HepG2 (cell line): ENCODE measurements around the gene OARD1. TPM values are rescaled to one million over a fixed set of nuclear protein-coding genes. Genes with fewer than 3 reads are reported as not detected.

Experiments
- CCAR2 ChIP-seq: fragments of 200-400 bp; formaldehyde crosslinking; optimal IDR thresholded peaks from 2 replicates; pipeline ENCODE3; 2018; ENCODE audit warnings: low read depth, mild to moderate bottlenecking, low read length, moderate library complexity
- CREM ChIP-seq, 2 experiments: sonication (generic) in 1 of 2; formaldehyde crosslinking in 1 of 2; IDR thresholded peaks; 2 replicates each; pipeline versions ENCODE4 v1.4.0 to v1.6.1; 2016 to 2020; ENCODE audit warnings: antibody characterized with exemption in 1 of 2, mild to moderate bottlenecking in 1 of 2, missing genetic modification reagents in 1 of 2
- FOSL2 ChIP-seq: sonication (generic); formaldehyde crosslinking; IDR thresholded peaks from 2 replicates; pipeline ENCODE4 v1.4.0; 2020; ENCODE audit warnings: missing genetic modification reagents
- HOXA3 ChIP-seq: sonication (generic); formaldehyde crosslinking; IDR thresholded peaks from 2 replicates; pipeline ENCODE4 v1.5.0; 2020; ENCODE audit warnings: missing genetic modification reagents
- IRF1 ChIP-seq: sonication (generic); formaldehyde crosslinking; IDR thresholded peaks from 2 replicates; pipeline ENCODE4 v1.4.0; 2020; ENCODE audit warnings: low read depth, mild to moderate bottlenecking, missing genetic modification reagents
- KAT7 ChIP-seq: IDR thresholded peaks from 2 replicates; pipeline ENCODE4 v1.6.1; 2018; ENCODE audit warnings: borderline replicate concordance, missing compliant biosample characterization
- KDM1A ChIP-seq: IDR thresholded peaks from 2 replicates; pipeline ENCODE4 v1.6.1; 2016; ENCODE audit warnings: missing compliant biosample characterization
- KLF13 ChIP-seq: sonication (generic); formaldehyde crosslinking; IDR thresholded peaks from 2 replicates; pipeline ENCODE4 v1.4.0; 2020; ENCODE audit warnings: mild to moderate bottlenecking, missing genetic modification reagents
- MXI1 ChIP-seq: IDR thresholded peaks from 3 replicates; pipeline ENCODE4 v1.6.1; 2012; ENCODE audit warnings: low read depth, low read length, inconsistent platforms, borderline replicate concordance
- MYC ChIP-seq: sonication (generic); formaldehyde crosslinking; IDR thresholded peaks from 2 replicates; pipeline ENCODE4 v1.9.0; 2021; ENCODE audit warnings: missing genetic modification reagents, borderline replicate concordance
- POLR2G ChIP-seq: fragments of 200-400 bp; formaldehyde crosslinking; IDR thresholded peaks from 2 replicates; pipeline ENCODE4 v1.6.1; 2018; ENCODE audit warnings: mild to moderate bottlenecking, low read depth, low read length, moderate library complexity
- RXRA ChIP-seq: sonication (generic); formaldehyde crosslinking; IDR thresholded peaks from 2 replicates; pipeline ENCODE4 v1.5.1; 2020; ENCODE audit warnings: missing genetic modification reagents
- SALL1 ChIP-seq: sonication (generic); formaldehyde crosslinking; IDR thresholded peaks from 2 replicates; pipeline ENCODE4 v1.8.0; 2022; ENCODE audit warnings: mild to moderate bottlenecking, missing genetic modification reagents
- SETDB1 ChIP-seq: sonication (generic); formaldehyde crosslinking; IDR thresholded peaks from 2 replicates; pipeline ENCODE4 v1.5.1; 2020; ENCODE audit warnings: missing genetic modification reagents, mild to moderate bottlenecking, borderline replicate concordance
- TOPORS ChIP-seq: sonication (generic); formaldehyde crosslinking; IDR thresholded peaks from 2 replicates; pipeline ENCODE4 v1.8.0; 2023; ENCODE audit warnings: mild to moderate bottlenecking, missing genetic modification reagents
- ZBTB1 ChIP-seq: sonication (generic); formaldehyde crosslinking; IDR thresholded peaks from 2 replicates; pipeline ENCODE4 v1.4.0; 2020; ENCODE audit warnings: missing genetic modification reagents, borderline replicate concordance
- ZNF335 ChIP-seq: sonication (generic); formaldehyde crosslinking; IDR thresholded peaks from 2 replicates; pipeline ENCODE4 v1.4.0; 2020; ENCODE audit warnings: missing genetic modification reagents
- ZNF33B ChIP-seq: sonication (generic); formaldehyde crosslinking; IDR thresholded peaks from 2 replicates; pipeline ENCODE4 v1.5.1; 2020; ENCODE audit warnings: mild to moderate bottlenecking, missing genetic modification reagents
- ZNF570 ChIP-seq: sonication (generic); formaldehyde crosslinking; IDR thresholded peaks from 2 replicates; pipeline ENCODE4 v1.4.0; 2020; ENCODE audit warnings: mild to moderate bottlenecking, missing genetic modification reagents, borderline replicate concordance
- ZNF674 ChIP-seq: sonication (generic); formaldehyde crosslinking; IDR thresholded peaks from 2 replicates; pipeline ENCODE4 v1.5.0; 2020; ENCODE audit warnings: low read depth, mild to moderate bottlenecking, missing genetic modification reagents
- ZNF7 ChIP-seq: IDR thresholded peaks from 2 replicates; pipeline ENCODE4 v1.6.1; 2016; ENCODE audit warnings: missing biosample characterization, missing genetic modification reagents
- ZNF775 ChIP-seq: sonication (generic); formaldehyde crosslinking; IDR thresholded peaks from 2 replicates; pipeline ENCODE4 v1.4.0; 2020; ENCODE audit warnings: missing genetic modification reagents, mild to moderate bottlenecking, moderate library complexity, borderline replicate concordance
- ZSCAN29 ChIP-seq: sonication (generic); formaldehyde crosslinking; conservative IDR thresholded peaks from 2 replicates; pipeline ENCODE4 v1.4.0; 2020; ENCODE audit warnings: mild to moderate bottlenecking, missing genetic modification reagents
- polyA plus RNA-seq, 8 experiments: library from polyadenylated mRNA; depleted of rRNA in 3 of 8; stranded (reverse) in 7 of 8; unstranded in 1 of 8; fragments of >200 nt; fragmentation: Illumina TruSeq in 4 of 8; extraction: Trizol in 4 of 8; gene quantifications; 2 replicates each; pipeline versions ENCODE4 v1.2.1 to v1.2.3, GENCODE V29; 2011 to 2016; ENCODE audit warnings: low read depth in 4 of 8, missing spikeins in 1 of 8, mixed read lengths in 1 of 8; ENCODE audit not compliant: insufficient read depth in 1 of 8
- total RNA-seq, 5 experiments: library from RNA; depleted of rRNA; stranded (reverse); fragments of >200 nt; fragmentation: Illumina TruSeq; extraction: Trizol; gene quantifications; 2 replicates each; pipeline ENCODE4 v1.2.3, GENCODE V29; 2016; ENCODE audit warnings: low read depth in 1 of 5
- TF ChIP-seq, protein P1 (sequence below): sonication (generic); formaldehyde crosslinking; IDR thresholded peaks from 2 replicates; pipeline ENCODE4 v1.4.0; 2020; ENCODE audit warnings: mild to moderate bottlenecking, missing genetic modification reagents
- TF ChIP-seq, protein P2 (sequence below): sonication (generic); formaldehyde crosslinking; conservative IDR thresholded peaks from 2 replicates; pipeline ENCODE4 v1.8.0; 2022; ENCODE audit warnings: missing genetic modification reagents
- TF ChIP-seq, protein P3 (sequence below): sonication (generic); formaldehyde crosslinking; IDR thresholded peaks from 2 replicates; pipeline ENCODE4 v1.8.0; 2022; ENCODE audit warnings: missing genetic modification reagents, mild to moderate bottlenecking, borderline replicate concordance
- TF ChIP-seq, protein P4 (sequence below): IDR thresholded peaks from 2 replicates; pipeline ENCODE4 v1.6.1; 2016; ENCODE audit warnings: low read depth, borderline replicate concordance

OARD1 gene
- total and polyA plus RNA-seq, 2 of the 13 experiments (the other 11 are each of a cell fraction or from before 2014, with no cell fraction given), result 18.4 to 49.0 TPM

- TF ChIP-seq SALL1 (CRISPR knock-in tag), result peak; percentile 19; the same call in 1 of the 2 replicates
- TF ChIP-seq HOXA3 (CRISPR knock-in tag), result peak; percentile 66
- TF ChIP-seq ZNF674 (CRISPR knock-in tag), result no peak
- TF ChIP-seq ZNF33B (CRISPR knock-in tag), result no peak
- no peak for TF ChIP-seq ZBTB1
- peak; percentile 77 for TF ChIP-seq CREM (IDR thresholded peaks at IDR 0.05)
- TF ChIP-seq CREM (CRISPR knock-in tag; IDR thresholded peaks at IDR 0.05), result no peak
- TF ChIP-seq KDM1A (CRISPR knock-in tag), result no peak
- peak; percentile 43; the same call in 1 of the 2 replicates for TF ChIP-seq TOPORS
- no peak for TF ChIP-seq ZNF7 (CRISPR knock-in tag)
- TF ChIP-seq, protein P1, sequence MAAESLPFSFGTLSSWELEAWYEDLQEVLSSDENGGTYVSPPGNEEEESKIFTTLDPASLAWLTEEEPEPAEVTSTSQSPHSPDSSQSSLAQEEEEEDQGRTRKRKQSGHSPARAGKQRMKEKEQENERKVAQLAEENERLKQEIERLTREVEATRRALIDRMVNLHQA (CRISPR knock-in tag), result no peak
- no peak for TF ChIP-seq ZNF570 (CRISPR knock-in tag)
- TF ChIP-seq, protein P2, sequence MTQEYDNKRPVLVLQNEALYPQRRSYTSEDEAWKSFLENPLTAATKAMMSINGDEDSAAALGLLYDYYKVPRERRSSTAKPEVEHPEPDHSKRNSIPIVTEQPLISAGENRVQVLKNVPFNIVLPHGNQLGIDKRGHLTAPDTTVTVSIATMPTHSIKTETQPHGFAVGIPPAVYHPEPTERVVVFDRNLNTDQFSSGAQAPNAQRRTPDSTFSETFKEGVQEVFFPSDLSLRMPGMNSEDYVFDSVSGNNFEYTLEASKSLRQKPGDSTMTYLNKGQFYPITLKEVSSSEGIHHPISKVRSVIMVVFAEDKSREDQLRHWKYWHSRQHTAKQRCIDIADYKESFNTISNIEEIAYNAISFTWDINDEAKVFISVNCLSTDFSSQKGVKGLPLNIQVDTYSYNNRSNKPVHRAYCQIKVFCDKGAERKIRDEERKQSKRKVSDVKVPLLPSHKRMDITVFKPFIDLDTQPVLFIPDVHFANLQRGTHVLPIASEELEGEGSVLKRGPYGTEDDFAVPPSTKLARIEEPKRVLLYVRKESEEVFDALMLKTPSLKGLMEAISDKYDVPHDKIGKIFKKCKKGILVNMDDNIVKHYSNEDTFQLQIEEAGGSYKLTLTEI (CRISPR knock-in tag), result no peak
- no peak; the same call in 1 of the 2 replicates for TF ChIP-seq FOSL2 (CRISPR knock-in tag)
- TF ChIP-seq KAT7, result no peak
- TF ChIP-seq ZSCAN29 (CRISPR knock-in tag), result 0 out of 2 replicates have a peak, but pooled peaks have one; percentile 13
- TF ChIP-seq MXI1, result no peak; the same call in 2 of the 3 replicates
- TF ChIP-seq SETDB1 (CRISPR knock-in tag), result no peak
- TF ChIP-seq ZNF335 (CRISPR knock-in tag), result no peak
- TF ChIP-seq RXRA (CRISPR knock-in tag), result no peak; the same call in 1 of the 2 replicates
- TF ChIP-seq ZNF775 (CRISPR knock-in tag), result no peak; the same call in 1 of the 2 replicates
- TF ChIP-seq IRF1 (CRISPR knock-in tag), result no peak
- TF ChIP-seq POLR2G, result peak; percentile 77
- TF ChIP-seq CCAR2, result no peak
- TF ChIP-seq, protein P3, sequence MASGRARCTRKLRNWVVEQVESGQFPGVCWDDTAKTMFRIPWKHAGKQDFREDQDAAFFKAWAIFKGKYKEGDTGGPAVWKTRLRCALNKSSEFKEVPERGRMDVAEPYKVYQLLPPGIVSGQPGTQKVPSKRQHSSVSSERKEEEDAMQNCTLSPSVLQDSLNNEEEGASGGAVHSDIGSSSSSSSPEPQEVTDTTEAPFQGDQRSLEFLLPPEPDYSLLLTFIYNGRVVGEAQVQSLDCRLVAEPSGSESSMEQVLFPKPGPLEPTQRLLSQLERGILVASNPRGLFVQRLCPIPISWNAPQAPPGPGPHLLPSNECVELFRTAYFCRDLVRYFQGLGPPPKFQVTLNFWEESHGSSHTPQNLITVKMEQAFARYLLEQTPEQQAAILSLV (CRISPR knock-in tag), result 0 out of 2 replicates have a peak, but pooled peaks have one; percentile 86
- TF ChIP-seq MYC (CRISPR knock-in tag), result peak; percentile 77
- peak; percentile 89; the same call in 1 of the 2 replicates for TF ChIP-seq KLF13 (CRISPR knock-in tag)
- TF ChIP-seq, protein P4, sequence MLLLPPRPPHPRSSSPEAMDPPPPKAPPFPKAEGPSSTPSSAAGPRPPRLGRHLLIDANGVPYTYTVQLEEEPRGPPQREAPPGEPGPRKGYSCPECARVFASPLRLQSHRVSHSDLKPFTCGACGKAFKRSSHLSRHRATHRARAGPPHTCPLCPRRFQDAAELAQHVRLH, result peak; percentile 40; the same call in 1 of the 2 replicates
Observed at GRCh38 chr6:41073203-41073967, 1.2 kb upstream of the OARD1 start (continued).
